Measurements from ENCODE around the gene PLEKHA8.

- TF ChIP-seq POLR2A (IDR thresholded peaks at IDR 0.05) (no peak), CTCF (IDR thresholded peaks at IDR 0.05) (no peak)
These were observed 139.7 kb downstream of the PLEKHA8 start for GRCh38 chr7:30167901-30168300.
